ENCODE measurements around the gene CHID1. TPM values are rescaled to one million over a fixed set of nuclear protein-coding genes. Genes with fewer than 3 reads are reported as not detected.

Gene CHID1
- total RNA-seq, 3 donors from 2014 or later: 58.3 to 79.5 (median 68.3) TPM

- Histone ChIP-seq H3K4me1 (no peaks in the 10 kb centered on the region), H3K4me3 (no peak overlapping the region), H3K27me3 (no peaks in the 10 kb centered on the region), H3K36me3 (no peaks in the 10 kb centered on the region), H3K9me3 (no peaks in the 10 kb centered on the region), H3K27ac (no peak overlapping the region)
- DNase-seq (ENCODE audit: low spot score in 2 of 2): no peak
- TF ChIP-seq POLR2A (IDR thresholded peaks at IDR 0.05): no peak
- no peak for TF ChIP-seq POLR2AphosphoS5 (IDR thresholded peaks at IDR 0.05)
- no peak for TF ChIP-seq CTCF (IDR thresholded peaks at IDR 0.05)
- intact Hi-C loops (cut with DNase I; ENCODE audit: low total_unique reads): no loop called here
Observed at GRCh38 chr11:888310-889212, 22.0 kb downstream of the CHID1 start.

DNA sequence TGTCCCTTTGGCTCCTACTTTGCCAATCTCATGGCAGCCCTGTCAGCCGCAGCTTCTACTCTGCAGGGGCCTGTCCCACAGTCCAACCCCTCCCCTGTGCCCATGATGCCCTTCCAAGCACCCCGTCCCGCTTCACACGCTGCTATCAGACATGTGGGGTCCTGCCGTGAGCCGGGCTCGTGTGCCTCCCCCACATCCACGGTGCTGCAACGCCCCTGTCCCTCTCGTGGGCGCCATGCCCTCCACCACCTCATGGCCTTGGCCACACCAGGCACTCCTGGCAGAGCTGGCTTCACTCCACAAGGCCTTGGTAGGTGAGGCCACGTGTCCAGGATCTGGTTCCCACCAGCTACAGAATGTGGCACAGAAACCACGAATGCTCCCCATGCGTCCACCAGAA, 23.0 kb downstream of the CHID1 start:
- Histone ChIP-seq H3K36me3 (no peaks in the 10 kb centered on the region), H3K4me3 (no peak overlapping the region), H3K27ac (no peak overlapping the region), H3K9me3 (no peaks in the 10 kb centered on the region), H3K4me1 (no peaks in the 10 kb centered on the region), H3K27me3 (no peaks in the 10 kb centered on the region)
- intact Hi-C loops (cut with DNase I; ENCODE audit: low total_unique reads): no loop called here
- TF ChIP-seq POLR2A (IDR thresholded peaks at IDR 0.05) (no peak), POLR2AphosphoS5 (IDR thresholded peaks at IDR 0.05) (no peak), CTCF (IDR thresholded peaks at IDR 0.05) (no peak)
- no peak for DNase-seq (ENCODE audit: low spot score in 2 of 2)

GRCh38 chr11:886568-886967, 24.0 kb downstream of the CHID1 start:
- H3K4me1 ChIP-seq: no peaks in the 10 kb centered on the region
- TF ChIP-seq POLR2AphosphoS5 (IDR thresholded peaks at IDR 0.05) (no peak), POLR2A (IDR thresholded peaks at IDR 0.05) (no peak), CTCF (IDR thresholded peaks at IDR 0.05) (no peak)
- DNase-seq (ENCODE audit: low spot score in 2 of 2): no peak
- no peak overlapping the region for H3K4me3 ChIP-seq
- no peaks in the 10 kb centered on the region for H3K36me3 ChIP-seq
- no peaks in the 10 kb centered on the region for H3K9me3 ChIP-seq
- H3K27ac ChIP-seq: no peak overlapping the region
- intact Hi-C loops (cut with DNase I; ENCODE audit: low total_unique reads): no loop called here
- H3K27me3 ChIP-seq: no peaks in the 10 kb centered on the region

GRCh38 chr11:884578-885070, 26.0 kb downstream of the CHID1 start:
- no peaks in the 10 kb centered on the region for H3K36me3 ChIP-seq
- TF ChIP-seq POLR2A (IDR thresholded peaks at IDR 0.05) (no peak), CTCF (IDR thresholded peaks at IDR 0.05) (no peak), POLR2AphosphoS5 (IDR thresholded peaks at IDR 0.05) (no peak)

DNA sequence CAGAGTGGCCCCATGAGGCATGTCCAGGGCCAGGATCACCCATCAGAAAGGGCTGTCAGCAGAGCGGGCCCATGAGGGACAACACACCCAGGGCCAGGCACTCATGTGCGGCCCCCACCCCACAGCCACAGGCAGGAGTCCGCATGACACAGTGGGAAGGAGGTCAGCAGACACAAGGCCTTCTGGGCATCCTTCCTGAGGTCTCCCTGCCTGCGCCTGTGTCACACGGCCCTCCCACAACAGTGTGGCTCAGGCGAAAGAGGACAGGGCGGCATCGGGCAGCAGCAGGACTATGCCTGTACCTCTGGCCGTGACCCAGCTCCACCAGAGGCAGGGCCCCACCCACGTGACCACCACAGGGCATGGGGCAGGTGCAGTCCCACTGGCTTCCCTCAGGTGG, 27.1 kb downstream of the CHID1 start:
- Histone ChIP-seq H3K27me3 (no peaks in the 10 kb centered on the region), H3K27ac (no peak overlapping the region), H3K36me3 (no peaks in the 10 kb centered on the region), H3K4me3 (no peak overlapping the region), H3K4me1 (no peaks in the 10 kb centered on the region), H3K9me3 (no peaks in the 10 kb centered on the region)
- no peak for TF ChIP-seq CTCF (IDR thresholded peaks at IDR 0.05)
- no peak for TF ChIP-seq POLR2AphosphoS5 (IDR thresholded peaks at IDR 0.05)
- TF ChIP-seq POLR2A (IDR thresholded peaks at IDR 0.05): no peak
- intact Hi-C loops (cut with DNase I; ENCODE audit: low total_unique reads): no loop called here
- no peak for DNase-seq (ENCODE audit: low spot score in 2 of 2)

More at GRCh38 chr11:884578-885070, 26.0 kb downstream of the CHID1 start:
- H3K4me3 ChIP-seq: no peak overlapping the region
- intact Hi-C loops (cut with DNase I; ENCODE audit: low total_unique reads): no loop called here
- H3K9me3 ChIP-seq: no peaks in the 10 kb centered on the region
- no peak for DNase-seq (ENCODE audit: low spot score in 2 of 2)
- no peak overlapping the region for H3K27ac ChIP-seq
- no peaks in the 10 kb centered on the region for H3K27me3 ChIP-seq
- H3K4me1 ChIP-seq: no peaks in the 10 kb centered on the region

Data from breast epithelium (tissue), 4 donors.